NCI-H510A treated with DMSO at 0.1 percent for 48 hours (cell line): ENCODE data around the gene APLP1.
"Not testable (repeated sequence)": the region's sequence is repeated elsewhere in the genome, so short reads cannot be mapped to it uniquely, and the experiment has no call there.

Experiments used
- DNase-seq: peaks from one replicate; lab custom pipeline; 2025; lab: John Stamatoyannopoulos, UW

APLP1 gene

GRCh38 chr19:35868172-35868822 is at the start of gene APLP1:
TSS of gene APLP1 (plus strand) at chr19:35868574. CDS start at chr19:35868637, 63 bp downstream.
- peak; percentile 64 for DNase-seq

DNA sequence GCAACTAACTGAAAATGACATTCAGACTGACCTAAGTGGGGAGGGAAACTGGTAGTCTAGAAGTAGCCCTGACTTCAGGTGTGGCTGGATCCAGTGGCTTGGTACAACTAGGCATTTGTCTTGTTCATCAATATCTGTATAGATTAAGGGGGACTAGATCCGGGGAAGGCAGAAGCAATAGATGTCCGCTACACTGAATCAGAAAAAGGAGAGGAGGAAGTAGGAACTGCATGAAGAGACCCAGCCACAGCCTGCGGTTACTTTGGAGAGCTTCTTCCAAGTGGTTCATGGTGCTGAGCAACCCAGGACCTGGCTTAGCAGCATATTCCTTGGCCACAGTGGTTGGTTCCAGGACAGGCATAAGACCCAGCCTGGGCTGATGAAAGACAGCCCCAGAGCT is 45.8 kb upstream of the APLP1 start:
- no peak for DNase-seq

DNA sequence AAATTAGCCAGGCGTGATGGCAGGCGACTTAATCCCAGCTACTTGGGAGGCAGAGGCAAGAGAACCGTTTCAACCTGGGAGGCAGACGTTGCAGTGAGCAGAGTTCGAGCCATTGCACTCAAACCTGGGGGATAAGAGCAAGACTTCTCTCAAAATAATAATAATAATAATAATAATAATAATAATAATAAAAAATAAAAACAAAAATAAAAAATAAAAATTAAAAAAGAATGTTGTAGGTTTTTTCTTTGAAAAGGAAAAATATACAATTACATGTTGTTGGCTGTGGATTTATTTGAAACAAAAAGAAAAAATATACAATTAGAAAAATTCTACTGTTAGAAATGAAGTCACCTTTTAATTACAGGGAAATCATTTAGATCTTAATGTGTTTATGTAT is 44.2 kb upstream of the APLP1 start:
- no peak for DNase-seq

DNA sequence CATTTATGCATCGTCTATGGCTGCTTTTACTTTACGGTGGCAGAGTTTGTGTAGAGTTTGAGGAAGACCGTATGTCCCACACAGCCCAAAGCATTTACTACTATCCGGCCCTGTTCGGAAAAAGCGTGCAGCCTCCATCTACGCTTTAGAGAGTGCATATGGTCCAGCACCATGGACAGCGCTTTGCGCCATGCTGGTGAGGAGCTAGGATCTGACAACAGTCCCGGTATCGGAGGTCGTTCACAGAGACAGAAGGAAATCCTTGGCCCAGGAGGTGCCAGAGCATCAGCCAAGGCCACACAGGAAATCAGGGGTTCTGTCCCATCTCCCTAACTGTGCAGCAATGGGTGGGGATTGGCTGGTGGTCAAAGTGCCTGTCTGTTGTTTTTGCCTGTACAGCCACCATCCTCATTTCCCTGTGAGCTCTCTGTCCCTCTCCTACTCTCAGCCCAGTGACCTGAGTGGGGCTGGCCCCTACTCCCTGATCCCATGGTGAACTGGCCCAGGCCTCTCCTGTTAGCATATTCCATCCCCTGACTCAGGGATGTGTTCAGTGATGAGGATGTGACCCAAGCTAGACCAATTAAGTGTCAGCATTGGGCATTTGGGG is 39.6 kb upstream of the APLP1 start:
- no peak for DNase-seq

DNA sequence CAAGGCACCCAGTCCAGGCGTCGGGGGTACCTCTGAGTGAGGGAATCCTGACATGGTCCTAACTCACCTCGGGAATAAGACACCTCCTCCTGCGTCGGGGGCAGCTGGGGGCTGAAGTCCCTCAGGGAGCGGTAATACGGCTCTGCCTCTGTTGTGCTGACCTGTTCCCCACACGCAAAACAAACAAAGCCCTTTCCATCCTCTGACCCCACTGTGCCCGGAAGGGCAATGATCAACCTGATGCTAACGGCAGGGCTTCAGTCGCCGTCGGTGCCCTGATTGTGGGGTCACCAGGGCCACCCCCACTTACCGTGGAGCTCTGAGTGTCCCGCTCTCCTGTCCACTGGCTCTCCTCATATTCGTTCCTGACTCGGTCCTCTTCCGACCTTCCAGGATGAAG is 37.4 kb upstream of the APLP1 start:
- no peak for DNase-seq

- no peak for DNase-seq
Observed at GRCh38 chr19:35832054-35832453, 36.3 kb upstream of the APLP1 start.

DNA sequence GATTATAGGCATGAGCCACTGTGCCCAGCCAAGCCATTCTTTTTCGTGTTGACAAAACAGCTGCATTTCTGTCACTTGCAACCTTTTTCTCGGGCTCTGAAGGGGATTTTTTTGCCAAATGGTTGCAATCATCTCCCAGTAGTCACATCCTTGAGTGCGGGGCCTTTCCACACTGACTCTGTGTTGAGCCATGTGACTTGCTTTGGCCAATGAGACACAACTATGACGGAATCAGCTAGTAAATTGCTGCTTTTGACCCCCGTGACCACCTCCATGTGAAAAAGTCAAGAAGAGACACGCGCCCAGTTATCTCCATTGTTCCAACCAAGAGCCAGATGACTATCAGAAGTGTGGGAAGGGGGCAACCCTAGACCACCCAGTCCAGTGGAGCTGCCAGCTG is 34.4 kb upstream of the APLP1 start:
- no peak for DNase-seq

- DNase-seq: not testable (repeated sequence)
Observed at GRCh38 chr19:35836096-35836495, 32.3 kb upstream of the APLP1 start.

DNA sequence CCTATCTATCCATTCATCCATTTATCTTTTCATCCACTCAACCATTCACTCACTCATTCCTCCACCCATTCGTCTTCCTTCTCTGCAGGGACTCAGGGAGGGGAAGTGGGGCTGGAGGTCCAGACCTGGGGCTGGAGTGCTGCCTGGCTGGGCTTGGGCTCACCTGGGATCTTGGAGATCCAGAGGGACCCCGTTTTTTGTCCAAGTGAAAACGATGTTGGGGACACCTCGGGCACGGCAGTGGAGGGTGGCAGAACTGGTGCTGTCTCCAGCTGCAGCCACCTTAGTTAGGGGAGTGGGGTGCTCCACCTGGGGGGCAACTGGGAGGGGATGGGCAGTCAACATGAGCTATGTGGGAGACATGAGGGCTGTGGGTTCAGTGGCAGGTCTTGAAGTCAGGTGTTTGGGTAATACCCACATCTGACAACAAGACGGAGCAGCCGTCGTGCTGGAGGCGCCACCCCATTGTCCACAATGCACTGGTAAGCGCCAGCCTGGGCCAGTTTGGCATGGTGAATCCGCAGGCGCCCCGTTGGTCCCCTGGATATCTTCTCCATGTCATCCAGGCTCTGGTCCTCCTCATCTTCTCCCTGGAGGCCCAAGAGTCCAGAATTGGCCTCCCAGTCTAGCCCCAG is 26.3 kb upstream of the APLP1 start:
- DNase-seq: no peak

DNA sequence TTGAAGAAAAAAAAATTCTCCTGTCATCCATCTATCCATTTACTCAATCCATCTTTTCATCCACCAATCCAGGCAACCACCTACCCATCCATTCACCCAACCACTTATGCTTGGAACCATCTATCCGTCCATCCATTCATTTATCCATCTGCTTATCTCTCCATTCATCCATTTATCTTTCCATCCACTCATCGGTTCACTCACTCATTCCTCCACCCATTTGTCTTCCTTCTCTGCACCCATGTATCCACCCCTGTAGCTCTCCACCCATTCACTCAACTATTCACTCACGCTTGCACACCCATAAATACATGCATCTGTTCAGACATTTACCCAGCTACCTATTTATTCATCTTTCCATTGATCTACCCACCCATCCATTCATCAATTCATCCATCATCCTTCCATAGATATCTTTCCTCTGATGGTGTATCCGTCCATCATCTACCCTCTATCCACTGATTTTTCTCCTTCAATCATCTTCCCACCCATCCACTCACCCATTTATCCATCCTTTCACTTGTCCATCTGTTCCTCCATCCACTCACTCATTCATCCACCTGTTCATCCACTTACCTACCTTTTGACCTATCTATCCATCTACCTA is 25.6 kb upstream of the APLP1 start:
- DNase-seq: no peak

GRCh38 chr19:35843676-35844481 is 24.5 kb upstream of the APLP1 start:
- DNase-seq: no peak

DNA sequence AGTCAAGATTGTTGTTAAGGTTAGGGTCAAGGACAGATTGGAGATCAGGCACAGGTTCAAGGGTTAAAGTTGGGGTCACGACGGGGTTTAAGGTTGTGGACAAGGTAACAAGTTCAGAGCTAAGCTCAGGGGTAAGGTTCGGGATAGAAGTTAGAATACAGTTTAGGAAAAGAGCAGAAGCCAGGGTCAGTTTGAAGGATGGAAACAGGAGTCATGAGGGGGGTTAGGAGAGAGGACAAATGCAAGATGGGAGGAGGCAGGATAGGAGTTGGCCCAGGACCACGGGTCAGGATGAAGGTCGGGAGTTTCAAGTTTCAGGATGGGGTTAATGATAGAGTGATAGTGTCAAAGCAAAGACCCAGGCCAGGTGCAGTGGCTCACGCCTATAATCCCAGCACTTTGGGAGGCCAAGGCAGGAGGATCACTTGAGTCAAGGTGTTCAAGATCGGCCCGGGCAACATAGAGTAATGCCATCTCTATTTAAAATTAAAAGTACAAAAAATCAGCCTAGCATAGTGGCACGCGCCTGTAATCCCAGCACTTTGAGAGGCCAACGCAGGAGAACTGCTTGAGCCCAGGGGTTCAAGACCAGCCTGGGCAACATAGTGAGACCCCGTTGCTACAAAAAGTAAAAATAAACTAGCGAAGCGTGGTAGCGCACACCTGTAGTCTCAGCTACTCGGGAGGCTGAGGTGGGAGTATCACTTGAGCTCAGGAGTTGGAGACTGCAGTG is 23.7 kb upstream of the APLP1 start:
- DNase-seq: no peak

DNA sequence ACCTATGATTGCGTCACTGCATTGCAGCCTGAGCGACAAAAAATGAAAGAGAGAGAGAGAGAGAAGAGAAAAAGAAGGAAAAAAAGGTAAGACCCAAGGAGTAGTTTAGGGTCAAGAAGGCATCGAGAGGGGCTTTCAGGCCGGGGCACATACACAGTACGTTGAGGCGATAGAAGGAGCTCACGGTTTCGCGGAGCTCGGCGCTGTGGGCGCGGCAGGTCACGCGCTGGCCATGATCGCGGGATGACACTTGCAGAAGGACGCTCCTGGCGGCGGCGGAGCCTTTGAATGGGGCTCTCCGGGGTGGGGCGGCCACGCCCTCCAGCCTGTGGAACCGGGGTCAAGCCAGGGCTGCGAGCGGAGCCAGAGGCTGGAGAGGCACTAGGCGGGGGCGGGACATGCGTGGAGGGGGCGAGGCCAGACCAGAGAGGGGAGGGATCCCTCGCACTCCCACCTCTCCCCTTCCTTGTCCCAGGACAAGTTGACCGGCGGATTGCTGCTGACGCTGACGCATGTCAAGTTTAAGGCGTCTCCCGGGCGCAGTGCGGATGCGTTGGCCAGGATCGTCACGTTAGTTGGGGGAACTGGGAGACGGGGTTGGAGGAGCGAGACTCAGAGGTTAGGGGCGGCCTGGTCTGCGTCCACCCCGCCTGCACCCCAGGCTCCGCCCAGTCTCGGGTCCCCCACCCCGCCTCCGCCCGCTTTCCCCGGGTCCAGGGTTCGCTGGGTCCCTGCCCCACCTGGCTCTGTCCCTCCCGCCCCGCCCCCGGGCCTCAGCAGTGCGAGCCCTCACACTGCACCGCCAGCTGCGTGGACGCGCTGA is 22.9 kb upstream of the APLP1 start:
- no peak for DNase-seq

DNA sequence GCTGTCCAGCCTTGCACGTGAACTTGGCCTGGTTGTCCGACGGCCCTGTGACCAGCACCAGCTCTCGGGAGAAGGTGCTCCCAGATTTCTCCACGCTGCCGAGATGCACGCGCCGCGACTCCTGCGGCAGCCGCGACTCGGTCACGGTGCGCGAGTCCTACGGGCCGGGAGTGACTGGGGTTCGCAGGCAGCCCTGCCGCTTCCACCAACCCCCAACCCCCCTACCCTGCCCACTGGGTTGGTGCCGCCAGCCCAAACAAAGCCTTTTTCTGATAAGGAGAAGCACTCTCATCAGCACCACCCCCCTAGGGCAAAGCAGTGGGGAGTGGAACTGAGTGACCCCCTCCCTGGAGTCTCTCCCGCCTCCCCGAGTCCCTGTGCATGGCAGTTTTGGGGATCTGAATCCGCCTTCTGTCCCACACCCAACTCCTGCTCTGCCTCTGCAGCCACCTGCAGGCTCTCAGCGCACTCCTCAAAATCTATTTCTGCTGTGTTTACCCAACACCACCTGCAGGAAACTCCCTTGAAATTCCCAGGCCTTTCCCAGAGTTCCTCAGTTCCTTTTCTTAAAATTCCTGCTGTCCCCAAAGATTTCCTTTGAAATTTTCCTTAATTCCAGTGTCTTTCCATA is 22.2 kb upstream of the APLP1 start:
- peak; percentile 20 for DNase-seq

DNA sequence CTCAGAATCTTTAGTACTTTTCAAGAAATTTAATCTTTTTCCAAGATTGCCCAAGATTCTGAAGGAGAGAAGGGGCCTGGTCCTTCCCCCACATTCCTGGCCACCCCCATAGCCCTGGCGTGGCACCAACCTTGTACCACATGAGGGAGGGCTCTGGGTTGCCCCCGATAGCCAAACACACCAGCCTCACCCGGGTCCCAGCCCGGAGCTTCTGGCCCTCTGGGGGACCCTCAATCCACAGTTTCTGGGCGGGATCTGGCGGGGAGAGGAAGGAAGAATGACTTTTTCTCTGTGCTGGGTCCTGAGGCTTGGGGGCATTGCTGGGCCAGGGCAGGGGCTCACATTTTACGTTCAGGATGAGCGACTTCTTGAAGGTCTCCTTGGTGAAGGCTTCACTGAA is 20.5 kb upstream of the APLP1 start:
- DNase-seq: no peak

DNA sequence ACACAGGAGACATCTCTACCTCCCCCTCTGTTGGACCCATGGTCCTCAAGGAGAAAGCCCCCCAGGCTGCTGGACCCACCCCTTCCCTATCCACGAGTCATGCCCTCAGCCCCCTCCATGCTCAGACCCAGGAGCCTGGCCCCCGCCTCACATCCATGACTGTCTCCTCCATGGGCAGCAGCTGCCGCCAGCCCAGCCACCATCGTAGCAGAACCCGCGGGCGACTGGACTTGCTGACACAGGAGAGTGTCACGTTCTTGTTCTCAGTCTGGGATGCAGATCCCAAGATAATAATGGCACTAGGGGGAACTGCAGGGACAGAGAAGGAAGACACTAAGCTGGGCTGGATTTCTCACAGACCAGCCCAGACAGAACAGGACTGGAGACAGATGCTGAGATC is 19.9 kb upstream of the APLP1 start:
- no peak for DNase-seq

- no peak for DNase-seq
Observed at GRCh38 chr19:35848919-35849505, 19.4 kb upstream of the APLP1 start.

DNA sequence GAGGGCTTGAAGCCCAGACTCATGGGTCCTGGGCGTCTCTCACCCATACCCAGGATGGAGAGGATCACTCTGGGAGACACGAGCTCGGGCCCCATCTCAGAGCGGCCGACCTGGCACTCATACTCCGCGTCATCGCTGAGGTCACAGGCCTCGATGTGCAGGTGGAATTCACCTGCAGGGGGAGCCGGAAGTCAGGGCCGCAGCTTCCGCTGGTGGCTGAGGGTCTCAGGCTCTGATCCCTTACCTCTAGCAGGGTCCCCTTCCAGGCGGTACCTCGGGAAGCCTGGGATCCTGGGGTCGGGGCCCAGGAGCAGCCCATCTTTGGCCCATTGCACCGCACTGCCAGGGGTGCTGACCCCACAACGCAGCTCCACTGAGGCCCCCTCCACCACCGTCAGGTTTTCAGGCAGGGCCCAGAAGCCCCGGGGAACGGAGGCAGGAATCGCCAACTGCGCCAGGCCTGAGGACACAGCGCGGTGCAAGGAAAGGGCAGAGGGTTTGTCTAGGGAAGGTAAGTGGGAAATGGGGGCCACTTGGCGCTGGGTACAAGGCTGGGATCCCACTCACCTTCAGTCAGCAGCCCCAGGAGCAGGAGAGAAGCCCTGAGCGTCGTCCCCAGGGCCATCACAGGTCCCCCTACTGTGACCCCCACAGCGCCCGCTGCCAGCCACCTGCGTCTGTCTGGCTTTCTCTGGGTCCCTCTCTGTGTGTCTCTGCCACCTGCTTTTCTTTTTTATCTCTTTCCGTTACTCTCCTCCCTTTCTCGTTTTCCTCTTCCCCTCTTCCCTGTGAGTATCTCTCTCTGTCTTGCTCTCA is 17.0 kb upstream of the APLP1 start:
- DNase-seq: peak; percentile 4
